Measurements from ENCODE around the gene AEBP1.
A peak's percentile ranks its signal among the peaks of the same experiment; 100 is the strongest.

Gene AEBP1

DNA sequence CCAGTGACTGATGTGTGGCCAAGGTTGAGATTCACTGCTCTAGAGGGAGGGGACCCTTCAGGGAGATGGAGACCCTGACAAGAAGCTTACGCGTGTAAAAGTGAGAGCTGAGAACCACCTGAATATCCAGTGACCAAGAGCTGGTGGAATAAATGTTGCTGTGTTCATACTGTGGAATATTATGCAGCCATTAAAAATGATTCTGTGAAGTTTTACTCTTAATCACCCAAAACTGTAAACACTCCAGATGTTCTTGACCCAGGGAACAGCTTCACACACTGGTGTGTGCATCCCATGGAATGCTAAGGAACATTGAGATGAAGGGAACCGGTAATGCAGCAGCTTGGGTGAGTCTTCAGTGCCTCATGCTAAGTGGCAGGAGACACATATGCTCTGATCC lies 17.5 kb upstream of the AEBP1 start:
- no peak for DNase-seq

DNA sequence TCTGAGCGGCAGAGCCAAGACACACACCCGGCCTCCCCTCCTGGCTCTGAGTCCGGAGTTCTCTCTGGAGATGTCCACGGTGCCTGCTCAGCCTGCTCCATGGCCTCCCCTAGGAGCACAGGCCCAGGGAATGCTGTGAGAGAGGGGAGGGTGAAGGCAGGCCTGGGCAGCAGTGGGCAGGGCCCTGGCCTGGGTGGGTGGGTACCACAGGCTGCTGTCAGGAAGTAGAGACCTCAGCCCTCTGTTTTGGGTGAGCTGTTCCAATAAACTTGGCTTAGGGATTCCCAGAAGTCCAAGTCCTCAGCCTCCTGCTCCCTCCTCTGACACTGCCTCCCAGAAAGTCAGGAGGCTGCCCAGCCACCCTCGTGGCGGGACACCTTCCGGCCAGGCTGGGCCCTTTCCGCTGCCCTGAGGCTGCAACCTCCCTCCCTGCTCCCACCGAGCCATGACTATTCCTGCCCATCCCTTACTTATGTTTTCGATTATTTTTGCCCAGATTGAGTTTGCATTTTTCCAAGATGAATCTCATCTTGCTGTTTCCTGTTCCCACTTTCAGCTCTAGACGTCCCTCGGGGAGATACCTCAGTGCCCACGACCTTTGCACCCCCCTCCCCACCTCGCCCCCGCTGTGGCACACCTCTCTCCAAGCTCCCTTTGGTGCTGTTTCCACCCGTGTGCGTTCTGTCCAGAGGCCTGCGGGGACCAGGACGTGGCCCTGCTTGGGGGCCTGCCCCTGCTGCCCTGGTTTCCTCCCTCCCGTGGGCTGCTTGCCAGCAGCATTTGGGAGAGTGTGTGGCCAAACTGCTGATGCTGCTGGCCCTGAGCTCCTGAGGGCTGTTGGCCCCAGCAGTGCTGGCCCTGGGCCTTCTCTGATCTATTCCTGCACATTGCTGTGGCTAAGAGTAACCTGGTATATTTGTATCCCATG lies 16.0 kb upstream of the AEBP1 start:
- DNase-seq, result no peak

- DNase-seq, result no peak
Measured at GRCh38 chr7:44093102-44093641, 11.0 kb upstream of the AEBP1 start.

GRCh38 chr7:44094365-44094764 lies 9.8 kb upstream of the AEBP1 start:
- no peak for DNase-seq

- no peak for DNase-seq
Measured at GRCh38 chr7:44094883-44095592, 9.1 kb upstream of the AEBP1 start.

DNA sequence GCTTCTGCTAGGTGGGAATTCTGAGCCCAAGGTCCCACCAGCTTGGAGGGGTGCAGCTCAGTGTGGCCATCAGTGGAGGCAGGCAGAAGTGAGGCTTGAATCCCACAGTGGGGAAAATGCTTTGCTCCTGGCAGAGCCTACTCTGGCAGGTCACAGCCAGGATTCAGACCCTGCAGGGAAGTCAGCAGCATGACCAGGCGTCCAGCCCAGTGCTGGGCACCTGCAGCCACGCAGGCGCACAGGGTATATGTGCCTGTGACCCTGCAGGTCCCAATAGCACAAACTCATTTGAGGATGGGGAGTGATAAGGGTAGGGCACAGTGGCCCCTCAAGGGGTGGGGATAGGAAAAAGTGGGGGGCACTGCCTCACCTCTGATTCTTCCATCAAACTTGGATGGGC lies 8.4 kb upstream of the AEBP1 start:
- no peak for DNase-seq

GRCh38 chr7:44096326-44096881 lies 7.7 kb upstream of the AEBP1 start:
- DNase-seq, result no peak

GRCh38 chr7:44097064-44097932 lies 6.8 kb upstream of the AEBP1 start:
- peak in 1 of 2 experiments; percentile 51 for DNase-seq

DNA sequence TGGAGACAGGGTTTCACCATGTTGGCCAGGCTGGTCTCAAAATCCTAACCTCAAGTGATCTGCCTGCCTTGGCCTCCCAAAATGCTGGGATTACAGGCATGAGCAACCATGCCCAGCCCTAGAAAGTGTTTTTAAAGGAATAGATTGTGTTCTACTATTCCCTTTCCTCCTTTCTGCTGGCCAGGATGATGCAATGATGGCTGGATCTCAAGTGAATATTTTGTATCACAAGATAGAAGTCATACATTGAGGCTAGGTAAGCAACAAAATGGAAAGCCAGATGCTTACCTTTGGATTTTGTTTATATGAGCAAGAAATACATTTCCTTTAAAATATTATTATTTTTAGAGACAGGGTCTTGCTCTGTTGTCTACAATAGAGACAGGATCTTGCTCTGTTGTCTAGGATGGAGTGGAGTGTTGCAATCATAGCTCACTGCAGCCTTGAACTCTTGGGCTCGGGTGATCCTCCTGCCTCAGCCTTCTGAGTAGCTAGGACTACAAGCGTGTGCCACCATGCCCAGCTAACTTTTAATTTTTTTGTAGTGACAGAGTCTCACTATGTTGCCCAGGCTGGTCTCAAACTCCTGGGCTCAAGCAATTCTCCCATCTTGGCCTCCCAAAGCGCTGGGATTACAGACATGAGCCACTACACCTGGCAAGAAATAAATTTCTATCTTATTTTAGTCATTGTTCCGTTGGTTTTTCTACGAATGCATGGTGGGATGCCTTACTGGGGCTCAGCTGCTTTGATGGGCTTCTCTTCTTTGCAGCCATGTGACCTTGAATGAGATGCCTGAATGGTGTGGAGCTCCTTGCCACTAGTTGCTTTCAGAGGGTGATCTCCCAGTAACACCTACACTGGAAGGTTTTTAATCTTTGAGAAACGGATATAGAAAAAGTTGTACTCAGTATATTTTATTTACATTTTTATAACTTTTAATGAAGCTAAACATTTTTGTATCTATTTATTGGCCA lies 5.8 kb upstream of the AEBP1 start:
- no peak for DNase-seq

DNA sequence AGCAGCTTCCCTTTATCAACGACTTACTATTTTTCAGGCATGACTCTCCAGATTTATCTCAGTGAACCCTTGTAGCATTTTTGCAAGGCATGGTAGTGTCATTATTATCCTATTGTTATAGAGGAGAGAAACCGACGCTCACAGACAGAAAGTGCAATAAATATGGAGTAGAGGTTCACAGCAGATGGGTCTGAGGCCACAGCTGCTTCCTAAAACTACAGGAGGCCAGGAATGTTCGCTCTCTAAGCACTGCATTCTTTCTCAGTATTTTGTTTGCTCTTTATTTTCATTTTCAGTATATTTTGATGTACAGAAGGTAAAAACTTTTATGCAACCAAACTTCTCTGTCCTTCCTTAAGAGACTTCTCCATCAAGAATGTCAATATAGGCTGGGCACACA lies 4.5 kb upstream of the AEBP1 start:
- DNase-seq, result no peak

- no peak for DNase-seq
Measured at GRCh38 chr7:44100458-44101302, 3.5 kb upstream of the AEBP1 start.

DNA sequence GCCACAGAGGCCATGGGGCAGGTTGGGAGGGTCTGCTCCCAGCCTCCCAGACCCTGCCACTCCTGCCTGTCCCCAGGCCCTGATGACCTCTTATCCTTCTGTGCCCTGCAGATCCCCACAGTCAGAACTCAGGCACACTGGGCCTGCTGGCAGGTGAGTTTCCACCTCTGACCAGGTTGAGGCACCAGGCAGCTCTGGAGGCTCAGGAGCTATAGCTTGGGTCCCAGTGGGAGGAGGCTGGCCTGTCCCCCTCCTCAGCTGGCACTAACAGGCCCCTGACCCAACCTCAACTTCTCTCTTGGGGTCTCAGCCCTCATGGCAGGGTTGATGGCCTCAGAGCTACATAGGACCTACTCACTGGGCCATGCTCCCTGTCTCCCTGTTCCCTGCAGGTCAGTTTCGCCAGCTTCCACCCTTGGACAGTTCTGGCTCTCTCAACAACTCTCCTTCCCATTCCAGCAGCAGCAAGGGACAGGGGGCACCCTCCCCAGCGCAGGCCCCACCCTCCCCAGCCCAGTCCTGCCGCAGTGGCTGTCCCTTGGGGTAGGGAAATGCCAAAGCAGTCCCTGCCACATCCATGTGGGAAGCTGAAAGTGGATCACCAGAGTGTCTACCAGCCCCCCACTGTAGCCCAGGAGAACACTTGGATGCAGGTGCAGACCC lies 2.7 kb upstream of the AEBP1 start:
- no peak for DNase-seq

DNA sequence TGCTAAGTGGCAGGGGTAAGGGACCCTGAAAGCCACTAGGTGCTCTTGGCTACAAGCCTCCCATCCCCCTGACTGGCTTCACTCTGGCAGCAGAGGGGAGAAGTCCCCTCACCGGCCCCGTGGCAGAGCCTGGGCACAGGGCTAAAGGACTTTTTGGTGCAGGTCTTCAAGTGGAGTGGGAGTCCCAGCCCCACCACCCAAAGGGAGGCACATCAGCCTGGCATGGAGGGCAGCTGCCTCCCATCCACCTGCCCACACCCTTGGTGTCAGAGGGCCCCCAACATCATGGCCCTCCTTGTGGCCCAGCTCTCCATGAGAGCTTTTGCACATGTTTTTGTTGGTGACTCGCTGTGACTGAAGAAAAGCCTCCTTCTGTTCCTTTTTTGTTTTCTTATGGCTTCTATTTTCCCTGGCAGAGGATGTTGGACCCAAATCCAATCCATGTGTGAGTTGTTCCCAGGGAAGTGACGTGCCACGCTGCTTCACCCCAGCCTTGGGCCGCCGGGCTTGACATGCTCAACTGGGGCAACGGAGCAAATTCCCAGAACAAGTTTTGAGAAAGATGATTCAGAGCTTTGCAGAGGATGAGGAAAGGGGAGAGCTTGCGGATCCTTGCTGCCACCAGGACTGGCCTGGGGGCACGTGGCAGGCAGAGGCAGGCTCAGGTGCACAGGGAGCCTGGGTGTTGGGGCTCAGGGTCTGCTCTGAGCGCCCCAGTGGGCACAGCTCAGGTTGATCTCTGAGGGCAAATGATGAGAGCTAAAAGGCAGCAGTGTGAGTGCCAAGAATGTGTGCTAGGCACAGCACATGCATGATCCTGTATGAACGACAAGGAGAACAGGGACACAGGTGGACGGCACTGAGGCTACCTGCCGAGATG lies 1.9 kb upstream of the AEBP1 start:
- no peak for DNase-seq

GRCh38 chr7:44102846-44103565 lies 1.1 kb upstream of the AEBP1 start:
- DNase-seq, result peak in 1 of 2 experiments; percentile 20

DNA sequence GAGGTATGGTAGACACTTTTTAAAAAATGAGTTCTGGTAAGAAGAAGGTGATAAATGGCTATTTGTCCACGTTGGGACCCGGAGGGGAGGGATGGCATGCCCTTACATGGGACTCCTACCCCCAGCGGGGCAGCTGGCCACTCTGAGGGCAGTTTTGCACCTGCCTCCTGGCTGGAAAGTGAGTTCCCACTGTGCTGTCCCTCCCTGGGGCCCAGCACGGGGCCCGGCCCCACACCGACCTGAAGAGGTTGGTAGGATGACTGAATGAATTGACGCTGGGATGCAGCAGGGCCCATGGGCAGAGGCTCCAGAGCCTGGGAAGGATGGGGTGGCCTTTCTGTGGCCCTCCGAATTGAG lies 601 bp upstream of the AEBP1 start:
- no peak for DNase-seq

DNA sequence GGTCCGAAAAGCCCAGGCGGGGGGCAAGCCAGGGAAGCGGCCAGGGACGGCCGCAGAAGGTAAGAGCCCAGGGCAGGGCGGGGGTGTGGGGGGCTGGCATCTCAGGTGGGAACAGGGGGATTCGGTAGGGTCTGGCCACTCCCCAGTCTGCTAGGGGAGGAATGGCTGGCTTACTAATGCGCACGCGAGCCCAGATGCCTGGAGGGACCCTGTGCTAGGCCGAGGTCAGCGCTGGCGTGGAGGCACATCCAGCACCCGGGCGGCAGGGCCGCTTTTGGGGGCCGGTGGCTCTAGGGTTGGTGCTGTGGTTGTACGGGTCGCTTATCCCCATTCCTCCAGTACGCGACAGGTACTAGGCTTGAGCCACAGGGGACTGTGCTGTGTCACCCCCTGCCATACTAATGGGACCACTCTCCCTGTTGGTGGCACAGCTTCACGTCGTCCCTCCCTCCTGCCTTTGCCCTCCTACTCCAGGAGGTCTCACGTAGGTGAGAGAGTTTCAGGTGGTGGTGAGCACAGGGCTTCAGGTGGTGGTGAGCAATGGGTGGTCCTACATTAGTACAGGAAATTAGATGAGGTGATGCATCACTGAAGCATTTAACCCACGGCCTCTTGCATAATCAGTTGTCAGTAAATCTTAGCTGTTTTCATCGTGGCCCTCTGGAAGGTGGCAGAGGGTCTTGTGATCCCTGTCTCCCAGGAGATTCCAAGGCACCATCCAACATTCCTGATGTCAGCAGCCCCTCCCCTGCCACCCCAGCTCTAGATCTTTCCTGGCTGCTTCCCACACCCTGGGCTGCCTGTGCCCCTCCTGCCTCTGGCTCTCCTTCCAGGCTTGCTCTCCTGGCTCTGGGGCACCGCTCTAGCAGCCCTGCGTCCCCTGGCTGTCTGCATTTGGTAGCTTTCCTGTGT lies 971 bp downstream of the AEBP1 start:
- peak in 1 of 2 experiments; percentile 62 for DNase-seq

- DNase-seq, result no peak
Measured at GRCh38 chr7:44105832-44106231, 1.7 kb downstream of the AEBP1 start.

All from activated T-cell treated with anti-CD3 and anti-CD28 coated beads, Interleukin-2, amount 50 U/mL, for 48 hours (primary cell).